KMS-11 (cell line): Measurements from ENCODE around the gene CAPN3.

Experiments used
- H2AFZ ChIP-seq: fragments of 200-600 bp; sonication (generic); 2 replicates; pipeline ENCODE4 v1.6.1; 2016; ENCODE audit warnings: antibody characterized with exemption, mixed run types, low read depth
- H3K27ac ChIP-seq: fragments of 200-600 bp; sonication (generic); 2 replicates; pipeline ENCODE4 v1.6.1; 2016; ENCODE audit warnings: mild to moderate bottlenecking, mixed run types
- H3K27me3 ChIP-seq: fragments of 200-600 bp; sonication (generic); 2 replicates; pipeline ENCODE4 v1.6.1; 2017; ENCODE audit warnings: mild to moderate bottlenecking, low read depth, mixed run types, moderate library complexity; ENCODE audit not compliant: insufficient read depth
- H3K36me3 ChIP-seq: fragments of 200-600 bp; sonication (generic); 2 replicates; pipeline ENCODE4 v1.6.1; 2017; ENCODE audit warnings: mild to moderate bottlenecking, mixed run types; ENCODE audit not compliant: insufficient read depth
- H3K4me1 ChIP-seq: fragments of 200-600 bp; sonication (generic); 2 replicates; pipeline ENCODE4 v1.6.1; 2016; ENCODE audit warnings: mild to moderate bottlenecking, low read depth, mixed run types; ENCODE audit not compliant: poor library complexity, severe bottlenecking
- H3K4me2 ChIP-seq: fragments of 200-600 bp; sonication (generic); 2 replicates; pipeline ENCODE4 v1.7.0; 2016; ENCODE audit warnings: mild to moderate bottlenecking, mixed run types
- H3K4me3 ChIP-seq: fragments of 200-600 bp; sonication (generic); IDR thresholded peaks from 2 replicates; pipeline ENCODE4 v1.6.1; 2017; ENCODE audit warnings: low read depth, low read length, mixed read lengths; ENCODE audit not compliant: insufficient read depth
- H3K79me2 ChIP-seq: fragments of 200-600 bp; sonication (generic); 2 replicates; pipeline ENCODE4 v1.6.1; 2016; ENCODE audit warnings: low read depth, mixed run types; ENCODE audit not compliant: insufficient read depth
- H3K9ac ChIP-seq: fragments of 200-600 bp; sonication (generic); 2 replicates; pipeline ENCODE4 v1.6.1; 2016; ENCODE audit warnings: mild to moderate bottlenecking, mixed run types
- H4K20me1 ChIP-seq: fragments of 200-600 bp; sonication (generic); 2 replicates; pipeline ENCODE4 v1.6.1; 2016; ENCODE audit warnings: mild to moderate bottlenecking, mixed run types; ENCODE audit not compliant: insufficient read depth
- TF ChIP-seq, protein P1 (sequence below): fragments of 200-600 bp; sonication (generic); conservative IDR thresholded peaks from 2 replicates; pipeline ENCODE4 v1.6.1; 2017; ENCODE audit warnings: low read depth, mild to moderate bottlenecking, antibody characterized with exemption, low read length, moderate library complexity, mixed read lengths

Gene CAPN3

DNA sequence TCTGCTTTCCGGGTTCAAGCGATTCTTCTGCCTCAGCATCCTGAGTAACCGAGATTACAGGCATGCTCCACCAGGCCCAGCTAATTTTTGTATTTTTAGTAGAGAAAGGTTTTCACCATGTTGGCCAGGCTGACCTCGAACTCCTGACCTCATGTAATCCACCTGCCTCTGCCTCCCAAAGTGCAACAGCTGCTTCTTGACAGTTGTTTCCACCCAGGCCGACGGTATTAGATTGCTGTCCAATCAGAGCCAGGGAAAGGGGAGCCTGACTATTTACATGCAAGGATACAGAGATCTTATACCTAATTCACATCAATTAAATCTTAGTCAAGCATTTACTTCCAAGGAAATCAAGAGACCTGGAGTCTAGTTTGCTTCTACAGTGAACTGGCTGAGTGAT, 4.0 kb upstream of the CAPN3 start:
- H3K4me1 ChIP-seq = no peaks in the 10 kb centered on the region
- H2AFZ ChIP-seq = no peak overlapping the region
- H3K27ac ChIP-seq = no peak overlapping the region
- H3K79me2 ChIP-seq = no peaks in the 10 kb centered on the region
- H4K20me1 ChIP-seq = no peaks in the 10 kb centered on the region
- H3K9ac ChIP-seq = no peak overlapping the region
- no peak overlapping the region for H3K4me3 ChIP-seq
- H3K27me3 ChIP-seq = no peaks in the 10 kb centered on the region
- H3K4me2 ChIP-seq = no peak overlapping the region
- H3K36me3 ChIP-seq = no peaks in the 10 kb centered on the region
- TF ChIP-seq, protein P1, sequence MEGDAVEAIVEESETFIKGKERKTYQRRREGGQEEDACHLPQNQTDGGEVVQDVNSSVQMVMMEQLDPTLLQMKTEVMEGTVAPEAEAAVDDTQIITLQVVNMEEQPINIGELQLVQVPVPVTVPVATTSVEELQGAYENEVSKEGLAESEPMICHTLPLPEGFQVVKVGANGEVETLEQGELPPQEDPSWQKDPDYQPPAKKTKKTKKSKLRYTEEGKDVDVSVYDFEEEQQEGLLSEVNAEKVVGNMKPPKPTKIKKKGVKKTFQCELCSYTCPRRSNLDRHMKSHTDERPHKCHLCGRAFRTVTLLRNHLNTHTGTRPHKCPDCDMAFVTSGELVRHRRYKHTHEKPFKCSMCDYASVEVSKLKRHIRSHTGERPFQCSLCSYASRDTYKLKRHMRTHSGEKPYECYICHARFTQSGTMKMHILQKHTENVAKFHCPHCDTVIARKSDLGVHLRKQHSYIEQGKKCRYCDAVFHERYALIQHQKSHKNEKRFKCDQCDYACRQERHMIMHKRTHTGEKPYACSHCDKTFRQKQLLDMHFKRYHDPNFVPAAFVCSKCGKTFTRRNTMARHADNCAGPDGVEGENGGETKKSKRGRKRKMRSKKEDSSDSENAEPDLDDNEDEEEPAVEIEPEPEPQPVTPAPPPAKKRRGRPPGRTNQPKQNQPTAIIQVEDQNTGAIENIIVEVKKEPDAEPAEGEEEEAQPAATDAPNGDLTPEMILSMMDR = no peak

DNA sequence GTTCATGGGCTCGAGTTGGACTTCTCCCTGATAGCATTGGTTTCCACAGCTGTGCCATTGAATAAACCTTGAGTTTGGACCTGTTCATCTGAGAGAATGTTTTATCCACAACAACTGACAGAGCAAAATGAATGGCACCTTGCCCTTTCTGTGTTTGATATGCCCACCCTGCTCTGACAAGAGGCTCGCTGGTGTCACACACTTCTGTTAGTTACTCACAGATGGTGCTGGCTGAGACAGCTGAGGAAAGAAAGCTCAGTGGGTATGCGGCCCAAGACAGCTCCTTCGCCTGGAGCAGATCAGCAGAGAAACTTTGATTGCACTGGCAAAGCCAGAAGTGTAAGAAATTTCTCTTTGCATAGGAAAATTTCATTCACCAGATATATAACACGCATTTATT, 2.5 kb upstream of the CAPN3 start:
- Histone ChIP-seq H3K9ac (no peak overlapping the region), H3K79me2 (no peaks in the 10 kb centered on the region), H2AFZ (no peak overlapping the region), H4K20me1 (no peaks in the 10 kb centered on the region), H3K27me3 (no peaks in the 10 kb centered on the region), H3K4me3 (no peak overlapping the region), H3K4me2 (no peak overlapping the region), H3K4me1 (no peaks in the 10 kb centered on the region), H3K27ac (no peak overlapping the region), H3K36me3 (no peaks in the 10 kb centered on the region)
- TF ChIP-seq, protein P1 = no peak

DNA sequence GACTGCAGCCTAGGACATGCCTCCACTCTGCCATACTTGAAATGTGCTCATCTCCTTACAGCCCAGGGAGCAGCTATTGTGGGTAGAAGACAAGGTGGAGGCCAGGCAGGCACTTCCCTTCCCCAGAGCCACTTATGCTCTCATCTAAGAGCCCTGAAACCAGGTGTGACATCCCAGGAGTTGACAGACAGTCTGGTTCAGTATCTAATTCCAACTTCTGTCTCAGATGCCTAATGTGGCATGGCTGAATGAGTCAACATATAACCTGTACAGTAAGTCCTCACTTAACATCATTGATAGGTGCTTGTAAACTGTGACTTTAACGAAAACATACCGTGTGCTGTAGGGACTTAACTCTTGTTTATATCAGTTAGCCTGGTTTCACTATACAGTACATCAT, 1.2 kb upstream of the CAPN3 start:
- Histone ChIP-seq H2AFZ (no peak overlapping the region), H3K79me2 (no peaks in the 10 kb centered on the region), H3K27me3 (no peaks in the 10 kb centered on the region), H3K9ac (no peak overlapping the region), H3K36me3 (no peaks in the 10 kb centered on the region), H3K4me1 (no peaks in the 10 kb centered on the region), H3K27ac (no peak overlapping the region), H4K20me1 (no peaks in the 10 kb centered on the region), H3K4me3 (no peak overlapping the region), H3K4me2 (no peak overlapping the region)
- TF ChIP-seq, protein P1 = no peak

DNA sequence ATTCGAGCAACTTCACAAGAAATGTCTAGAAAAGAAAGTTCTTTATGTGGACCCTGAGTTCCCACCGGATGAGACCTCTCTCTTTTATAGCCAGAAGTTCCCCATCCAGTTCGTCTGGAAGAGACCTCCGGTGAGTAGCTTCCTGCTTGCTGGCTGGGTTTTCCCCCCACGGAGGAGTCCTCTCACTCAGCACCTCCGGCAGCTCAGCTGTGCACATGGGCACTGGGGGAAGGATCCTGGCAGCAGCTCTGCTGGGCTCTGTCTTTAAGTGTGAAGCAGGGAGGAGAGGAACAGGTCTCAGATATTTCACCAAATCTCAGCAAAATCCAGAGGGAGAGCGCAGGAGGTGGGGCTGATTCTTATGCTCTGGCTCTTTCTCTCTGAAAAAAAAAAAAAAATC, 684 bp downstream of the CAPN3 start:
- Histone ChIP-seq H3K4me2 (no peak overlapping the region), H3K27me3 (no peaks in the 10 kb centered on the region)

More for the DNA sequence above, 684 bp downstream of the CAPN3 start:
- Histone ChIP-seq H3K36me3 (no peaks in the 10 kb centered on the region), H3K79me2 (no peaks in the 10 kb centered on the region), H3K27ac (no peak overlapping the region), H4K20me1 (no peaks in the 10 kb centered on the region), H2AFZ (no peak overlapping the region), H3K9ac (no peak overlapping the region), H3K4me1 (no peaks in the 10 kb centered on the region), H3K4me3 (no peak overlapping the region)
- TF ChIP-seq, protein P1 = no peak
